HL-60 (cell line): ENCODE measurements around the gene PPP5C.

Source experiments
- CTCF ChIP-seq: IDR thresholded peaks from one replicate; pipeline ENCODE4 v1.5.1; 2011; ENCODE audit warnings: low read length, control low read depth, inconsistent platforms; ENCODE audit not compliant: insufficient read depth
- GABPA ChIP-seq: IDR thresholded peaks from 2 replicates; pipeline ENCODE4 v1.6.1; 2012; ENCODE audit warnings: low read depth
- POLR2AphosphoS5 ChIP-seq: IDR thresholded peaks from 2 replicates; pipeline ENCODE4 v1.6.1; 2012; ENCODE audit warnings: low read depth
- REST ChIP-seq: IDR thresholded peaks from 2 replicates; pipeline ENCODE4 v1.6.1; 2012; ENCODE audit warnings: low read depth; ENCODE audit not compliant: insufficient replicate concordance

GRCh38 chr19:46350758-46351159, 3.9 kb downstream of the PPP5C start:
- no peak for TF ChIP-seq CTCF
- TF ChIP-seq GABPA: 0 out of 2 replicates have a peak, but pooled peaks have one; percentile 33
- TF ChIP-seq REST: no peak
- no peak for TF ChIP-seq POLR2AphosphoS5
